GM18502 (cell line): ENCODE results near the gene CD63.

Source experiments
- ATAC-seq: cut with Tn5 transposase; IDR thresholded peaks from one replicate; pipeline ENCODE4 v1.9.1; 2021; ENCODE audit warnings: mild to moderate bottlenecking; ENCODE audit not compliant: unreplicated experiment, poor library complexity

CD63 gene

DNA sequence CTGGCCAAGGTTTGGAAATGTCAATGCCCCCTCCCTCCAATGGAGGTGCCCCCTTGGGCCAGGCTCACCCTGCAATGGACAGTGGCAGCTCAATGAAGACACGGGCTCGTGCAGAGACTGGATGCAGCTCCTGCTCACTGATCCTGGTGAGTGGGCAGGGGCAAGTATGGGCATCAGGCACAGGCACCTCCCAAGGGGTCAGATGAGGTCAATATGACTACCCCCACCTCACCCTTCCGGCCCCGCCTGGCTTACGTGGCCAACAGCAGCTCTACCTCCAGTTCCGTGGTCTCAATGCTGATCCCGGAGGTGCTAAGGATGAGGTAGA is 34.7 kb downstream of the CD63 start:
- ATAC-seq, result no peak

DNA sequence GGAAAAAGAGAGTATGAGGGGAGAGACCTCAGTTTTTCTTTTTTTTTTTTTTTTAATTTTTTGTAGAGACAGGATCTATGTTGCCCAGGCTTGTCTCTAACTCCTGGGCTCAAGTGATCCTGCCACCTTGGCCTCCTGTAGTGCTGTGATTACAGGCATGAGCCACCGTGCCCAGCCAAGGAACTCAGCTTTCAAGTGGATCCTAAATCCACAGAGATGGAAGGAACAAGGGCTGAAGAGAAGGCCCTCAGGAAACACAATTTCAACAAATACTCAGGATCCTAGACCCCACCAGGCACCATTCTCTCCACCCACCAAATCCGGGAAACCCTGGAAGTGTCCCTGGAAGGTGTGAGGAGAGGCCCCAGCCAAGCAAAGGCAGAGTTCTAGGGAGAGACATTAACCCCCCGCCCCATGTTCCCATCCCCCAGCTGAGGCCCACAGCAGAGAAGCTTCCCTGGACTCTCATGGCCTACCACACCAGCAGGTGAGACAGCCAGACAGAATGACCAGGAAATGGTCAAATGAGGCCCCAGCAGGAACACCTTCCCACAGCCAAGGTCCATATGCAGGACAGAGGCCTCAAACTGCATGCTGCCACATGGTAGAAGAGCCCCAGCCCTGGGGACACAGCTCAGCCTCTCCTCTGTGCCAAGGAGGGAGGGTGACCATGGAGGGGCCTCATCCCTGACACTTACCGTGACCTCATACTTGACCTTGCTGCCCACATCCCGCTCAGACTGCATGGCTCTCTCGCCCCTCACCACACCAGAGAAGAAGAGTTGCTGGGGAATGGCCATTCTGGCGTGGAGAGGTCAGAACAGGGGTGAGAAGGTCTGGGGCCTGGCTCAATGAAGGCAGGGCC is 35.3 kb downstream of the CD63 start:
- ATAC-seq, result no peak

DNA sequence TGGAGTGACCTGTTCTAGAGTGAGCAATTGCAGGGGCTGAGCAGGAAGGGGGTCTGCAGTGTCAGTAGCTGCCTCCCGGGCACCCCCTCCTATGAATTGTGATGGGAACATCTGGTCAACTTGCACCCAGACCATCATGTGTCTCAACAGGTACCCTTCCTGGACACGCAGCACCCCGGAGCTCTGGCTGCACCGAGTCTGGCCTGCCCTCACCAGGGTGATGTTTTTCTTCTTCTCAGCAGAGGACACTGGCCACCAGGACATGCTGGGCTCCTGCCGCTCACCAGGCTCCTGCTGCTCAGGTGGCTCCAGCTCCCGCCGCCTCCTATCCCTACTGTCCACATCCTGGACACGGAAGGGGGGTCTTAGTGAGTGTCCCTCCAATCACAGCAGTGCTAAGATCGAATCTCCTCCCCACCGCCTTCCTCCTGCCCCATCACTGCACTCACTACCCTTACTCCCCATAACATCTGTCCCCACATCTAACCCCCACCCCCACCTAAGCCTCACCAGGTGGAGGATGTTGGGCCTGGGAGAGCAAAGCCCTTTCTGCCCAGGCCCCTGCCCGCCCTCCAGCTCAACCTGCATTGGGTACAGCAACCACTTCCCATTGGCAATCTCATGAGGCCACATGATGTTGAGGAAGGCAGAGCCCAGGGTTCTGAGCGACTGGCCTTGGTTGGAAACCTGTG is 36.0 kb downstream of the CD63 start:
- no peak for ATAC-seq

DNA sequence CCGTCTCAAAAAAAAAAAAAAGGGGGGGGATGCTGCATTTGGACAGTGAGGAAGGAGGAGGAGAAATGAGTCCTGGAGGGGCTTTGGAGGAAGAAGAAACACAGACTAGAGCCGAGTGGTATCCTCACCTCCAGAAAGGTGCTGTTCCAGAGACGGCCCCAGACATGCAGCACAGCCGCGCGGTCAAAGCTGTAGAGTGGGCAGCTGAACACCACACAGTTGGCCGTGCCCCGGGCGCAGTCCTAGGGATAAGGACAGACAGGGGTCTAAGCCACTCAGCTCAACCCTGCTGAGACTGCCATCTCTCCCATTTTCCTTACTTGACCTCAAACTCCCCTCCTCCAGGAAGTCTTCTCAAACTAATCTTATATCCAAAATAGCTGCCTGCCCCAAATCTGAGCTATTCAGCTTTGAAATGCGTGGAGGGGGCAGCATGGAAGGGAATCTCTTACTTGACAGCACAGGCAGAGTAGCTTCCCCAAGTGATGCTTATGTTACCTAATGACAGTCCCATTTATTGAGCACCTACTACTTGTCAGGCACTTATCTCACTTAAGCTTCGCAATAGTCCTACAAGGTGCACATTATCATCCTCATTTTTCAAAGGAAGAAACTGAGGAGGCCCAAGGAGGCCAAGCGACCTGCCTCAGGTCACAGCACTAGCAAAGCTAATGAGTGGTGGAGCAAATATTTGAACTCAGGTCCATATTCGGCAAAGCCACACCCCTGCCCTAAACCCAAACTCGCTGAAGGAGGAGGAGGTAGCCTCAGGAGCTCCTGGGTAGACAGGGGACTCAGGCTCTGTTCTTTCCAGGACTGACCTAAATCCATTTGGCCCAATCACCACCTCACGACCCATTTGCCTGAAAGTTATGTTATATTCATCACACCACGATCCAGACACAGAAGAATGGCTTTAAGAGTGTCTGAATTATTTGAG is 39.8 kb downstream of the CD63 start:
- ATAC-seq, result no peak

DNA sequence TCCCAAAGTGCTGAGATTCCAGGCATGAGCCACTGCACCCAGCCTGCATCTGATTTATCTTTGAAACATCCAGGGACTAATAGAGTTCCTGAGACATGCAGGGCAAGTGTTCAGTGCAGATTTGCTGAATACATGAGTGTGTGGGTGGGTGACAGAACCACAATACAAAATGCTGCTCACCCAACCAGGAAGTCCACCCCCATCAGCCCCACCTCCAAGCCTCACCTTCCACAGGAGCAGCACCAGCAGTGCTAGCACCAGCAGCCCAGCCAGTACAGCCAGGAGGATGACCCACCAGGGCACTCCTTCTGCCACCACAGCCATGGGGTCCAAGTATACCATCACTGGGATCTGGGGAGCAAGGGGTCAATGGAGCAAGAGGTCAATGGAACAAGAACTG is 41.1 kb downstream of the CD63 start:
- no peak for ATAC-seq

DNA sequence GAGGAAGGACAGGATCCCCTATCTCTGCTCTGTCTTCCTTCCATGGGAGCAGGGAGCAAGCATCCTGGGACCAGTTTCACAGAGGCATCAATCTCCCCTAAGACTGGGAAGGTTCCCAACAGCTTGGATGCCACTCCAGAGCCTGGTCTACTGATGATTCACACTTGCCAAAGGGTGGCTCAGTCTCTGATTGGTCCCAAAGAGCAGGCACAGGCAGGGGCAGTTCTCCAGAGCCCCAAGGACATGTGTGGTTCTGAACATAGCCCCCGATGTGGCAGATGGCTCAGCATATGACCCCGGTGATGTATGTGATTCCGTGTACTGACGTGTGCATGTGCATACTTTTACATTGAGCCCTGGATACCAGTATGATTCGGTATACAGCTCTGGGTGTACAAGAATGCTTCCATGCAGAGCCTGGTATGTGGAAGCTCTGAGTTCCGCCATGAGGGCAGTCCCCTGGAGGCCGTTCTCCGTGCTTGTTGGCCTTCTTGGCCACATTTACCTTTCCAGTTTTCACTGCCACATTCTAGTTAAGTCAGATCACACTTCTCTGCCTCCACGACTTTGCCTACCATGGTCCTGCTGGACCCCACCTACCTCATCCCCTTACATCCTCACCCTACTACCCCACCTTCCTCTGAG is 42.3 kb downstream of the CD63 start:
- no peak for ATAC-seq

DNA sequence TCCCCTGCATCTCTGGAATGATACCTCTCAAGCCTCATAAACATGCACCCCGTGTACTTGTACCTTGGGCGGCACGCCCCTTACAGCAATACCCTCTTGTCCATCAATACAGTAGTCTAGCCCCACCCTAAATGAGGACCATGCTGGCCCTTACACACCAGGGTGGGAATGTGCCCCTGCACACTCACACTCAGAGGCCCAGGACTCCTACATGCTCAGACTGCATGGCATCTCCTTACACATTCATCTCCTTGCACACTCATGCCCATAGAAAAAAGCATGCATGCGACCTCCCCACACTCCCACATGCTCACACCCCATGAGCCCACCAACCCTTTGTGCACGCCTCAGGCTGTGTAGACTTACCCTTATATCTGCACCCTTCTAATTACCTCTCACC is 43.1 kb downstream of the CD63 start:
- no peak for ATAC-seq

DNA sequence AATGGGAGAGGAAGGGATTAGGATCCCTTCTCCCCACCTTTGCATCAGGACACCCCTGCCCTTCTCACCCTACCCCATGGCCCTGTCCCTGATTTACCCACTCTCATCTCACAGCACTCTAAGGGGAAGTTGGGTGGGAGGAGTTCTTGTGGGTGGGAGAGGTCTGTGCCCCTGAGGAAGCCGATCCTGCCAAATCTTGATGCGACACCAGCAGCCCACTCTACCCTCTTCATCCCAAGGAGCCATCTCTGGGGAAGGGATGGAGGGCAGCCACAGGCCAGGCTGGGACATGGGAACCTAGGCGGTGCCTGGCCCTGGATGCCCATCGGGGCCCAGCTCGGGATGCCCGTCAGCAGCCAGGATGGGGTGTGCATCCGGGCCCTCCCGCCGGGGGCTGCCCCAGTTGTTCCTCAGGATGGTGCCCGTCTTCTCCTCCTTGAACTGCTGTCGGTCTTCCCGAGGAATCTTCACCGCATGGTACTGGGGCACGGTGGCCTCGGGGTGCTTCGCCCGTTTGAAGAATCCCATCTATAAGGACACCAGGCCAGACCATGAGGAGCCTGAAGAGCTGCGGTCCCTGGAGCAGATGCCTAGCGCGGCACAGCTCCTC is 43.9 kb downstream of the CD63 start:
- ATAC-seq, result no peak

DNA sequence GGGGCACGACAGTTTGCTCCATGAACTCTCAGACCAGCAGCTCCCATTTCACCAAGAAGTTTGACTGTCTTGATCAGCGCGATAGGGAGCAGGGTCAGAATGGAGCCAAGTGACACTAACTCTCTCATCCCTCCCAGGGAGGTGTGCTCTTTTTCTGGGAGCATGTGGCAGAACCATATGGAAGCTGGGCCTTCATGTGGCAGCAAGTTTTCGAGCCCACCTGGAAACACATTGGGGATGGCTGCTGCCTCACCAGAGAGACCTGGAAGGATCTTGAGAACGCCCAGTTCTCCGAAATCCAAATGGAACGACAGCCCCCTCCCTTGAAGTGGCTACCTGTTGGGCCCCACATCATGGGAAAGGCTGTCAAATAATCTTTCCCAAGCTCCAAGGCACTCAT is 45.1 kb downstream of the CD63 start:
- no peak for ATAC-seq

DNA sequence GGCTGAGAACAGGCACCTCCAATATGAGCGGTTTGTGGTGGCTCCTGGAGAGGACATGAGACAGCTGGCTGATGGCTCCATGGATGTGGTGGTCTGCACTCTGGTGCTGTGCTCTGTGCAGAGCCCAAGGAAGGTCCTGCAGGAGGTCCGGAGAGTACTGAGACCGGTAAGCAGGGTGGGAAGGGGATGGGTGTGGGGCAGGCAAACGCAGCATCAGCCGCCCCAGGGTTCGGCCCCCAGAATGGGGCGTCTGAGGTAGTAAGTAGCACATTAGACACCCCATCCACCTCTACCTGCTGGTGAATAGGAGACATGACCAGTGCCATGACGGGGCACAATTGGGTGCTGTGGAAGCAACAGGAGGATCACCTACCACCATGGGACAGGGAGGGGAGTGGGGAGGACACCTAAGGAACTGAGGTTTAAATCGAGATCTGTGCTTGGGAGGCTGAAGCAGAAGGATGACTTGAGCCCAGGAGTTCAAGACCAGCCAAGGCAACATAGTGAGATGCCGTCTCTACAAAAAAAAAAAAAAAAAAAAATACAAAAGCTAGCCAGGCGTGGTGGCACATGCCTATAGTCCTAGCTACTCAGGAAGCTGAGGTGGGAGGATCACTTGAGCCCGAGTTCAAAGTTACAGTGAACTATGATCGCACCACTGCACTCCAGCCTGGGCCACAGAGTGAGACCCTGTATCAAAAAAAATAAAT is 46.6 kb downstream of the CD63 start:
- no peak for ATAC-seq

DNA sequence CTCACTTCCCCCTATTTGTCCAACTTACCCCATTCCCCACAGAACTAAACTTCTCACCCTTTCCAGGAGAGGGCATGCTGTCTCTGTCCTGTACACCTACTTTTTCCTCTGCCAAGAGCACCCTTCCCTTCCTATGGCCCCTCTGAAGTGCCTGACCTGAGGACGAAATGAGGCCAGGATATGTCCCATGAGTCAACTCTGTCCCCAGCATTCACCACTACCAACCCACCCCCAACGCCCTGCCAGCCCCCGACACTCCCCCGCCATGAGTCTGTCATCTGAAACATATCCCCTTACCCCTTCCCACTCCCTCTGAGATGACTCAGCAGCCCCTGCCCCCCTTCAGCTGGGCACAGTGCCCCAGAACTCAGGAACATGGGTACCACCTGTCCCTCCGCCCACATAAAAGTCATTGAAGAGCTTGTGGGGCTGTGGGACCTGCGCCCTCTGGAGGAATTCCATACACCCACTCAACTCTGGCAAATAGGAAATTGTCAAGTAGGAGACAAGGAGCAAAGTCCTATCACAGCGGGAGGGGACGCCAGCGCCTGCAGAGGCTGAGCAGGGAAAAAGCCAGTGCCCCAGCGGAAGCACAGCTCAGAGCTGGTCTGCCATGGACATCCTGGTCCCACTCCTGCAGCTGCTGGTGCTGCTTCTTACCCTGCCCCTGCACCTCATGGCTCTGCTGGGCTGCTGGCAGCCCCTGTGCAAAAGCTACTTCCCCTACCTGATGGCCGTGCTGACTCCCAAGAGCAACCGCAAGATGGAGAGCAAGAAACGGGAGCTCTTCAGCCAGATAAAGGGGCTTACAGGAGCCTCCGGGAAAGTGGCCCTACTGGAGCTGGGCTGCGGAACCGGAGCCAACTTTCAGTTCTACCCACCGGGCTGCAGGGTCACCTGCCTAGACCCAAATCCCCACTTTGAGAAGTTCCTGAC is 47.4 kb downstream of the CD63 start:
- ATAC-seq, result no peak

DNA sequence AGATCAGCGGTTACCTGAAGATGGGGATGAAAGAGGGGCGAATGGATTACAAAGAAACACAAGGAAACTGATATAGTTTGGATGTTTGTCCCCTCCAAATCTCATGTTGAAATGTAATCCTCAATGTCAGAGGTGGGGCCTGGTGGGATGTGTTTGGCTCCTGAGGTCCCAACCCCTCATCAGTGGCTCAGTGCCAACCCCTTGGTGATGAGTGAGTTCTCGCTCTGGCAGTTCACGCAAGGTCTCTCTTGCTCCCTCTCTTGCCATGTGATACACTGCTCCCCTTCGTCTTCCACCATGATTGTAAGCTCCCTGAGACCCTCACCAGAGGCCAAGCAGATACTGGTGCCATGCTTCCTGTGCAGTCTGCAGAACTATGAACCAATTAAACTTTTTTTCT is 49.1 kb downstream of the CD63 start:
- ATAC-seq, result no peak

DNA sequence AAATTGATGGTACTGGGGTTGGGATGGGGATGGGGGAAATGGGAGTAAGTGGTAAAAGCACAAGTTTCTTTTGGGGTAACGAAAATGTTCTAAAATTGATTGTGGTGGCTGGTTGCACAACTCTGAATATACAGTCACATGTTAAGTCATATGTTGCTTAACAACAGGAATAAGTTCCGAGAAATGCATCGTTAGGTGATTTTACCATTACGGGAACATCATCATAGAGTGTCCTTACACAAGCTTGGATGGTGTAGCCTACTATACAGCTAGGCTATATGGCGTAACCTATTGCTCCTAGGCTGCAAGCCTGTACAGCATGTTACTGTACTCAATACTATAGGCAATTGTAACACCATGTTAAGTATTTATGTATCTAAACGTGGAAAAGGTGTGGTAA is 52.1 kb downstream of the CD63 start:
- ATAC-seq, result no peak

DNA sequence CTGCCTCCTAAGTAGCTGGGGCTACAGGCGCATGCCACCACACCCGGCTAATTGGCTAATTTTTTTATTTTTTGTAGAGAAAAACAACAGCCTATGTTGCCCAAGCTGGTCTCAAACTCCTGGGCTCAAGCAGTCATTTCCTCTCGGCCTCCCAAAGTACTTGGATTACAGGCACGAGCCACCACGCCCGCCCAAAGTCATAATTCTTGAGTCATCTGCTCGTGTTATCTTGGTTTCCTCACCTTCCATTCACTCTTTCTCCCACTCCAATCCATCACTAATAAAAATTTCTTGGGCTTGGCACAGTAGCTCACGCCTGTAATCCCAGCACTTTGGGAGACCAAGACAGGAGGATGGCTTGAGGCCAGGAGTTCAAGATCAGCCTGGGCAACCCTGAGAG is 53.1 kb downstream of the CD63 start:
- ATAC-seq, result no peak
